Fibroblast of pulmonary artery (primary cell): ENCODE data around the gene KAZALD1.

ENCODE experiments used
- DNase-seq: peaks from one replicate; pipeline ENCODE4 v3.0.0-alpha.2; 2010; ENCODE audit warnings: low read depth
- H3K4me3 ChIP-seq: replicated peaks from 2 replicates; pipeline ENCODE4 v1.5.1; 2011; ENCODE audit warnings: low read depth, mild to moderate bottlenecking, control low read depth, low read length, moderate library complexity
- CTCF ChIP-seq: IDR thresholded peaks from 2 replicates; pipeline ENCODE4 v1.5.1; 2011; ENCODE audit warnings: mild to moderate bottlenecking, control low read depth, low read length, inconsistent platforms; ENCODE audit errors: missing control alignments

KAZALD1 gene

GRCh38 chr10:101089520-101090299 lies 27.9 kb downstream of the KAZALD1 start:
- TF ChIP-seq CTCF: no peak
- DNase-seq: no peak
- no peak overlapping the region for H3K4me3 ChIP-seq

- TF ChIP-seq CTCF: no peak
Observed at GRCh38 chr10:101090597-101090996, 28.8 kb downstream of the KAZALD1 start.

GRCh38 chr10:101091546-101092290 lies 29.9 kb downstream of the KAZALD1 start:
- no peak overlapping the region for H3K4me3 ChIP-seq
- no peak for TF ChIP-seq CTCF
- no peak for DNase-seq

More at GRCh38 chr10:101090597-101090996, 28.8 kb downstream of the KAZALD1 start:
- DNase-seq: no peak
- H3K4me3 ChIP-seq: no peak overlapping the region

- no peak for DNase-seq
- no peak overlapping the region for H3K4me3 ChIP-seq
- TF ChIP-seq CTCF: no peak
Observed at GRCh38 chr10:101092881-101093354, 31.1 kb downstream of the KAZALD1 start.

GRCh38 chr10:101094121-101094879 lies 32.5 kb downstream of the KAZALD1 start:
- H3K4me3 ChIP-seq: no peak overlapping the region
- TF ChIP-seq CTCF: no peak
- no peak for DNase-seq

GRCh38 chr10:101095004-101095403 lies 33.2 kb downstream of the KAZALD1 start:
- H3K4me3 ChIP-seq: no peak overlapping the region

More at GRCh38 chr10:101095004-101095403, 33.2 kb downstream of the KAZALD1 start:
- no peak for DNase-seq
- TF ChIP-seq CTCF: no peak
